HFF-Myc (cell line): Measurements from ENCODE around the gene TTLL11.

Experiments
- DNase-seq: peaks from one replicate; pipeline ENCODE4 v3.0.0-alpha.2; 2011; ENCODE audit warnings: low read depth; ENCODE audit errors: extremely low read depth
- H3K4me3 ChIP-seq: replicated peaks from 2 replicates; pipeline ENCODE4 v1.5.1; 2011; ENCODE audit warnings: low read depth, mild to moderate bottlenecking, control low read depth, low read length
- CTCF ChIP-seq: IDR thresholded peaks from 2 replicates; pipeline ENCODE4 v1.5.1; 2012; ENCODE audit warnings: mild to moderate bottlenecking, low read depth, low read length, control low read depth; ENCODE audit errors: missing control alignments

TTLL11 gene

GRCh38 chr9:121865060-121865459 is 228.0 kb downstream of the TTLL11 start:
- TF ChIP-seq CTCF, result no peak
- DNase-seq, result no peak
- no peak overlapping the region for H3K4me3 ChIP-seq

GRCh38 chr9:121863955-121864354 is 229.2 kb downstream of the TTLL11 start:
- H3K4me3 ChIP-seq, result no peak overlapping the region
- no peak for TF ChIP-seq CTCF
- no peak for DNase-seq

- no peak for DNase-seq
Observed at GRCh38 chr9:121862371-121863332, 230.5 kb downstream of the TTLL11 start.

GRCh38 chr9:121861501-121862180 is 231.5 kb downstream of the TTLL11 start:
- H3K4me3 ChIP-seq, result no peak overlapping the region
- peak; percentile 59 for TF ChIP-seq CTCF
- no peak for DNase-seq

More at GRCh38 chr9:121862371-121863332, 230.5 kb downstream of the TTLL11 start:
- no peak for TF ChIP-seq CTCF
- H3K4me3 ChIP-seq, result no peak overlapping the region

GRCh38 chr9:121860744-121861143 is 232.4 kb downstream of the TTLL11 start:
- peak; percentile 59 for DNase-seq
- TF ChIP-seq CTCF, result no peak

GRCh38 chr9:121860213-121860612 is 232.9 kb downstream of the TTLL11 start:
- H3K4me3 ChIP-seq, result no peak overlapping the region
- no peak for DNase-seq
- no peak for TF ChIP-seq CTCF

More at GRCh38 chr9:121860744-121861143, 232.4 kb downstream of the TTLL11 start:
- no peak overlapping the region for H3K4me3 ChIP-seq
